ENCODE data around the gene ARMC9.

The ARMC9 gene

GRCh38 chr2:231379266-231380215 is 181.1 kb downstream of the ARMC9 start:
- no peak for TF ChIP-seq CTCF (IDR thresholded peaks at IDR 0.05; ENCODE audit: low read depth, low read length)
- no peak overlapping the region for H3K4me3 ChIP-seq (ENCODE audit: low read depth, low read length)

GRCh38 chr2:231380307-231380706 is 181.9 kb downstream of the ARMC9 start:
- in situ Hi-C loops (cut with HindIII; ENCODE audit: low sequenced_read_pairs) = no loop called here

More at GRCh38 chr2:231379266-231380215, 181.1 kb downstream of the ARMC9 start:
- DNase-seq (ENCODE audit: low read depth, low spot score) = no peak
- in situ Hi-C loops (cut with HindIII; ENCODE audit: low sequenced_read_pairs) = no loop called here

GRCh38 chr2:231380991-231381847 is 182.8 kb downstream of the ARMC9 start:
- TF ChIP-seq CTCF (IDR thresholded peaks at IDR 0.05; ENCODE audit: low read depth, low read length) = no peak
- no peak for DNase-seq (ENCODE audit: low read depth, low spot score)
- in situ Hi-C loops (cut with HindIII; ENCODE audit: low sequenced_read_pairs) = no loop called here
- H3K4me3 ChIP-seq (ENCODE audit: low read depth, low read length) = no peak overlapping the region

More at GRCh38 chr2:231380307-231380706, 181.9 kb downstream of the ARMC9 start:
- no peak for TF ChIP-seq CTCF (IDR thresholded peaks at IDR 0.05; ENCODE audit: low read depth, low read length)
- no peak for DNase-seq (ENCODE audit: low read depth, low spot score)
- no peak overlapping the region for H3K4me3 ChIP-seq (ENCODE audit: low read depth, low read length)

GRCh38 chr2:231382116-231382515 is 183.7 kb downstream of the ARMC9 start:
- no peak for TF ChIP-seq CTCF (IDR thresholded peaks at IDR 0.05; ENCODE audit: low read depth, low read length)
- in situ Hi-C loops (cut with HindIII; ENCODE audit: low sequenced_read_pairs) = no loop called here
- DNase-seq (ENCODE audit: low read depth, low spot score) = no peak
- H3K4me3 ChIP-seq (ENCODE audit: low read depth, low read length) = no peak overlapping the region

GRCh38 chr2:231383416-231384108 is 185.1 kb downstream of the ARMC9 start:
- no peak for DNase-seq (ENCODE audit: low read depth, low spot score)
- TF ChIP-seq CTCF (IDR thresholded peaks at IDR 0.05; ENCODE audit: low read depth, low read length) = no peak
- in situ Hi-C loops (cut with HindIII; ENCODE audit: low sequenced_read_pairs) = no loop called here
- H3K4me3 ChIP-seq (ENCODE audit: low read depth, low read length) = no peak overlapping the region

- no peak for TF ChIP-seq CTCF (IDR thresholded peaks at IDR 0.05; ENCODE audit: low read depth, low read length)
- no peak overlapping the region for H3K4me3 ChIP-seq (ENCODE audit: low read depth, low read length)
- in situ Hi-C loops (cut with HindIII; ENCODE audit: low sequenced_read_pairs) = no loop called here
- DNase-seq (ENCODE audit: low read depth, low spot score) = no peak
Measured at GRCh38 chr2:231384109-231384435, 185.6 kb downstream of the ARMC9 start.
